Right lobe of liver (tissue), 4 donors: ENCODE data around the gene MACROD2.

ENCODE experiments used
- CTCF ChIP-seq, 4 donors: fragments of 200-600 bp in 3 of 4; fragments of 450-650 bp in 1 of 4; IDR thresholded peaks; one replicate each; pipeline versions ENCODE4 v1.5.1 to v1.8.0; 2016 to 2022; ENCODE audit warnings: antibody characterized with exemption in 4 of 4, mild to moderate bottlenecking in 2 of 4
- POLR2A ChIP-seq: fragments of 450-650 bp; IDR thresholded peaks from one replicate; pipeline ENCODE4 v1.6.1; 2017; ENCODE audit warnings: antibody characterized with exemption, mild to moderate bottlenecking
- donor health status: DM: no; HTN: no; CAD: no.
- donor health status: DM: no; HTN: no; CAD: no.
- donor health status: DM: no; HTN: yes; CAD: no.

GRCh38 chr20:14966203-14966602 is 970.9 kb downstream of the MACROD2 start:
- TF ChIP-seq CTCF (IDR thresholded peaks at IDR 0.05), result no peak
- no peak for TF ChIP-seq POLR2A
